Fibroblast of mammary gland (primary cell): Measurements from ENCODE around the gene TBC1D22A.

ENCODE experiments used
- DNase-seq: peaks from one replicate; pipeline ENCODE4 v3.0.0-alpha.2; 2010; ENCODE audit warnings: low read depth
- H3K4me3 ChIP-seq: 2 replicates; pipeline ENCODE4 v1.5.1; 2011; ENCODE audit warnings: low read depth, mild to moderate bottlenecking, low read length, moderate library complexity; ENCODE audit not compliant: control insufficient read depth
- TF ChIP-seq, protein P1 (sequence below): conservative IDR thresholded peaks from 2 replicates; pipeline ENCODE4 v1.5.1; 2011; ENCODE audit warnings: low read depth, low read length, inconsistent platforms; ENCODE audit not compliant: control insufficient read depth, insufficient read depth

Gene TBC1D22A

DNA sequence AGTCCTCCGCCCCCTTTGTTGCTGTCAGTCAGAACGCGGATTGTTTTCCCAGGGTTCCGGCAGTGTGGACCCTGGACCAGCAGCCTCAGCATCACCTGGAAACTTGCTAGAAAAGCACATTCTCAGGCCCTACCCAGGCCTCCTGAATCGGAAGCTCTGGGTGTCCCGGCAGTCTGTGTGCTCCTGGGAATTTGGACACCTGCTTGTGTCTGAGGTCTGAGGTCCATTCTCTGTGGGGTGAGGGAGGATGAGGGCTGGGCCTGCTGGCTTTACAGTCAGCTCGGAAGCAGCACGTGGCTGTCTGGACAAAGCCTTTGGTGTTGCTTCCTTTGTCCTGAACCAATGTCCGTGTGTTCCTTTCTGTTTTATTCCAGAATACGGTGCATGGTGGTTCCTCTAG lies 299.7 kb downstream of the TBC1D22A start:
- no peak overlapping the region for H3K4me3 ChIP-seq
- no peak for DNase-seq
- TF ChIP-seq, protein P1, sequence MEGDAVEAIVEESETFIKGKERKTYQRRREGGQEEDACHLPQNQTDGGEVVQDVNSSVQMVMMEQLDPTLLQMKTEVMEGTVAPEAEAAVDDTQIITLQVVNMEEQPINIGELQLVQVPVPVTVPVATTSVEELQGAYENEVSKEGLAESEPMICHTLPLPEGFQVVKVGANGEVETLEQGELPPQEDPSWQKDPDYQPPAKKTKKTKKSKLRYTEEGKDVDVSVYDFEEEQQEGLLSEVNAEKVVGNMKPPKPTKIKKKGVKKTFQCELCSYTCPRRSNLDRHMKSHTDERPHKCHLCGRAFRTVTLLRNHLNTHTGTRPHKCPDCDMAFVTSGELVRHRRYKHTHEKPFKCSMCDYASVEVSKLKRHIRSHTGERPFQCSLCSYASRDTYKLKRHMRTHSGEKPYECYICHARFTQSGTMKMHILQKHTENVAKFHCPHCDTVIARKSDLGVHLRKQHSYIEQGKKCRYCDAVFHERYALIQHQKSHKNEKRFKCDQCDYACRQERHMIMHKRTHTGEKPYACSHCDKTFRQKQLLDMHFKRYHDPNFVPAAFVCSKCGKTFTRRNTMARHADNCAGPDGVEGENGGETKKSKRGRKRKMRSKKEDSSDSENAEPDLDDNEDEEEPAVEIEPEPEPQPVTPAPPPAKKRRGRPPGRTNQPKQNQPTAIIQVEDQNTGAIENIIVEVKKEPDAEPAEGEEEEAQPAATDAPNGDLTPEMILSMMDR = no peak

DNA sequence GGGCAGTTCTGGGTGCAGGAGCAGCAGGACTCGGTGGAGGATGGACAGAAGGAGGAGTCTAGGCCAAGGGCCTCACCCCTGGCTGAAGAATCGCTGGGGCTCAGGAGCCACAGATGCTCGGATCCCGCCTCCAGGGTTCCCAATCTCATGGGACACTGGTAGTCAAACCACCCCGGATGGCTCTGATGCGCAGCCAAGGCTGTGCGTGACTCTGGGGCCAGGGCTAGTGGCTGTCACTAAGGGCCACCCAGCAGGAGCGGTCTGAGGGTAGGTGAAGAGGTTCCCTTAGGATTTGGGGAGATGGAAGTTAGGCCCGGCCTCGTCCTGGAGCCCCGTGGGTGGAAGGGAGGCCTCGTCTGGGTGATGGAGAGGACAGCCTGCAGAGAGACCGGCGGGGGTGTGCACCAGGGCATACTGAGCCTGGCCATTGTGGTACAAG lies 300.6 kb downstream of the TBC1D22A start:
- TF ChIP-seq, protein P1 = no peak
- no peak for DNase-seq
- H3K4me3 ChIP-seq = no peak overlapping the region

DNA sequence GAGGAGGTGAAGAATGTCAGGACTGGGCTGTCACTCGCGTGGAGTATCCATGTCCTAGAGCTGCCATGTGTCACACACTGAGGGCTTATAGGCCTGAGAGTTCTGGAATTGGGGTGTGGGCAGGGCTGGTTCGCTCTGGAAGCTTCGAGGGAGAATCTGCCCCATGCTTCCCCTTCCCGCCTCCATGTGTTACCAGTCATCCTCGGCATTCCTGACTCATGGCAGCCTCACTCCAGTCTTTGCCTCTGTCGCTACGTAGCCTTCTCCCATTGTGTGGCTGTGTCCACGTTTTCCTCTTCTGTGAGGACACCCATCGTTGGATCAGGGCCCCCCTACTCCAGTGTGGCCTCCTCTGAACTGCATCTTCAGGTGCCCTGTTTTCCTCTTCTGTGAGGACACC lies 301.2 kb downstream of the TBC1D22A start:
- H3K4me3 ChIP-seq = no peak overlapping the region
- TF ChIP-seq, protein P1 = no peak
- DNase-seq = no peak

DNA sequence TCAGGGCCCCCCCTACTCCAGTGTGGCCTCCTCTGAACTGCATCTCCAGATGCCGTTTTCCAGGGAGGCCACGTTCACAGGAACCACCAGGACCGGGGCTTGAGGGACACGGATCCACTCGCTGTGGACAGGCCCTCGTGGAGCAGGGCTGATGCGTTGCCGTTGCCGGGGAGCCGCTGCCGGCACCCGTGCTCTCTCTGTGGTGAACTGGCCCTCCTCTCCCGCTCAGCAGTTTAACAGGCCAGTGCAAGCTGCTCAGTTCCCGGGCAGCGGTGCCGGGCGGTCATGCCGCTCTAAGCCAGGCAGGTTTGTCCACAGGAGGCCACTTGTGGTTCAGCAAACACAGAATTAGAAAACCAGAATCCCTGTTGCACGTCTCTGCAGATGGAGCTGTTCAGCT lies 301.6 kb downstream of the TBC1D22A start:
- TF ChIP-seq, protein P1 = no peak
- no peak for DNase-seq

DNA sequence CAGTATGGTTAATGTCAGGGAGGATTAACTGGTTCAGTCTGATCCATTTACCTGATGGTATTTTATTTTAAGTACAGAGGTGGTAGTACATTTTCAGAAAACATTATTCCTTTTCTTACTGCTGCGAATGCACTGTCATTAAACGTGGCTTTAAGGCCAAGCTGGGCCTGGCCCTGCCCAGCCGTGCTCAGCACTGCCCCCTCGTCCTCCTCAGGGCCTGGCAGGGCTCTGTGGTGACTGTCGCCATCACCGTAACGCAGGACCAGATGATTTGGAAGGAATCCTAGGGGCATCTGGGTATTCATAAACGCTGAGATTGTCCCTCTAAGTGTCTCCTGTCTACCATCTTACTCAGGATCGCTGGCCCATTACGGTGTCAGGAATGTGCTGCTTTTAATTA lies 302.0 kb downstream of the TBC1D22A start:
- no peak overlapping the region for H3K4me3 ChIP-seq
- TF ChIP-seq, protein P1 = no peak
- no peak for DNase-seq

More for the DNA sequence above, 301.6 kb downstream of the TBC1D22A start:
- H3K4me3 ChIP-seq = no peak overlapping the region

DNA sequence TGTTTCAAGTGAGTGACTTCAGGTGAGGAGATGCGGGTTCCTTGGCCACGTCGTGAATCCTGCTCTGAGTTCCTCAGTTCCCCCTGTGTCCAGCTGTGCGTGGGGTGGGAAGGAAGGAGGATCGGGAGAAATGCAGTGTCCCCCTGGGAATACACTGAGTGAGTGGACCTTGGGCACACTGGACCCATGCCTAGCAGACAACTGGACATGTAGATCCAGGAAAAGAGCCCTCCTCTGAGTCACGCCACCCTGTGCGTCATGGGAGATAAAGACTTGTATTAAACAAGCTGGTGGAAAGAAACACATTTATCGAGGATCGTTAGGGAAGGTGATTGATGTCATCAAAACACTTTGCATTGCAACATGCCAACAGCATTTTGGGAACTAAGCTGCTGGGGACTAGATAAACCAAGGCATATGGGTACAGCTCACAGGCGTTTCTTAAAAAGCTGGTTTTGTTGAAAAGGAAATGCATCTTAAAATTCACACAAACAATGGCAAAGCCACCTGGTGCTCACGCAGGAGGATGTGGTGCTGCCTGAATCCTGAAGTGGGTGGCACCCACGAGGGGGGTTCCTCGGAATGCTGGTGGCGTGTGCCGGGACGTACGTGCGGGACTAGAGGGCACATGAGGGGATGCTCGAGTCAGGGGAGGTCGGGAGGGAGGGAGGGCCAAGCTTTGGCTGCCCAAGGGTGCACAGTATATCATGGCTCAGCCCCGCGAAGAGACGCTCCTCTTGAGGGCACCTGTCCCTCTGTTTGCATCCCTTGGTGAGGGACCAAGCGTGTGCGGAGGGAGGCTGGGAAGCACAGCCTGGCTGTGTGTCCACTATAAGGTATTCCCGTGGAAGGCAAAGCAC lies 303.5 kb downstream of the TBC1D22A start:
- TF ChIP-seq, protein P1 = no peak
- peak; percentile 25 for DNase-seq

DNA sequence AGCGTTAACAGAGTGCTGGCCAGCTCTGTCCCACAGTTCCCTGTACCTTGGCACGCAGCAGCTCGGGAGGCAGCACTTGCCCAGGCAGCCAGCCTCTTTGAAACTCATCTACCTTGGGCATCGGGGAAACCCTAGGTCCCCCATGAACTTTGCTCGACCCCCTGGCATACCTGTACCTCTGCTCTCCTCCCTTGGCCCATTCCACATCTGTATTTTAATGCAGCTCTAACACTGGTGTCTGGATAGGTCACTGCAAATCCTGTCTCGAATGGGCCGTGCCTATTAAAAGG lies 304.1 kb downstream of the TBC1D22A start:
- H3K4me3 ChIP-seq = no peak overlapping the region
- no peak for DNase-seq
- TF ChIP-seq, protein P1 = no peak

More for the DNA sequence above, 303.5 kb downstream of the TBC1D22A start:
- no peak overlapping the region for H3K4me3 ChIP-seq
